Cardiac ventricle fibroblast (primary cell): ENCODE measurements around the gene RGS9BP. TPM values are rescaled to one million over a fixed set of nuclear protein-coding genes. Genes with fewer than 3 reads are reported as not detected.

ENCODE experiments used
- total RNA-seq: library from RNA; depleted of rRNA; stranded (reverse); fragments of >200 nt; gene quantifications from 2 replicates; pipeline ENCODE4 v1.2.3, GENCODE V29; 2015

Gene RGS9BP
- total RNA-seq = 0.24 and 0.69 TPM in 2 replicates

DNA sequence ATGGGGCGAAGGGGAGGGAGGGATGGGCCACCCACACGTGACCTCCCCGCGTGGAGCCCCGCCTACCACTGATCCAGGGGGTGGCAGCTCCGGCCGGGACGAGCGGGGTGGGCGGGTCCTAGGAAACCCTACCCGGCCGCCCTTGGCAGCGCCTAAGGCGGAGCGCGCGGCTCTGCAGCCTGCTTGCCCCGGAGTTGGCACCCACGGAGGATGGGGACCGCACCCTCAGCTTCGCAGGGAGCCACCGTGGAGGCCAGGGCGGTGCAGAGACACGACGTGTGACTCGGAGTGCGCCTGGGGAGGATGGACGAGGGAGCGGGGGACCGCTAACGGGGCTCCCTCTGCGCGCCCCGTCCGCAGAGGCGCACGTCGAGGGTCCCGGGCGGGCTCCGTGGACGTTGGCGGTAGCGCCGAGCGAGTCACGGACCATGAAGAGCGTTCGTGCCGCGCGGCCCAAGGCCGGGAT lies at the start of gene RGS9BP:
Gene RGS9BP (plus strand): TSS at position 129 of the 466 bp plus-strand sequence. CDS start 416 bp downstream, outside the sequence.

DNA sequence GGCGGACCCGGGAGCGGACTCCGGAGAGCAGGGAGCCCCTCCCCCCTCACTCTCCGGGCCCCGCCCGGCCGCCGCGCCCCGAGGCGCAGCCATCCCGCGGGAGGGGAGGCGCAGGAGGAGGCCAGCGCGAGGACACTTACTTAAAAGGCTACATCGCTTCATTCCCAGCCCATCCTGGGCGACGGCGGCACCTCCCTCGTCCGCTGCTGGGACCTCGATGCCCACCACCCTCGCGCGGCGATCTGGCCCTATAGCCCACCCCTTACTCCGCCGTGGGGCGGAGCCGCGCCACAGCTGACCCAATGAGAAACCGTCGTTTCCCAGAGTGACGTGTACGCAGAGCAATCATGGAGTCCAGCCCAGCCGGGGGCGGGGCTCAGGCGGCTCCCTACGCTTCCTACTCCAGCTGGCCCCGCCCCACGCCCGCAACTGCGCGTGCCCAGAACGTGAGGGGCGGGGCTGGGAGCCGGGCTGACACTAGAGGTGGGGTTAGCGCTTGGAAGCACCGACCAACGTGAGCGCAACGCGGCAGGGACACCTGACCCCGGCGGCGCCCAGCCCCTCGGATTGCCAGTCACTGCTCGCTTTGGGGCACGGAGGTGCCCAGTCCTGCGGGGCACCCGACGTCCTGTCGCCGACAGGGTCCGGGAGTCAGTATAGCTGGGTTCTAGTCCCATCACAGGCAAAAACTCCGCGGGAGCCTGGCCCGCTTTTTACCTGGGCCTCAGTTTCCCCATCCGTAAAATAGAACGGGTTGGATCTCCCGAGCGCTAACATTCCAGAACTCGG lies 523 bp upstream of the RGS9BP start, which contains the start of gene ANKRD27:
Gene ANKRD27 (minus strand): TSS at position 250 of the 789 bp plus-strand sequence. CDS start 16,165 bp downstream, outside the sequence.

DNA sequence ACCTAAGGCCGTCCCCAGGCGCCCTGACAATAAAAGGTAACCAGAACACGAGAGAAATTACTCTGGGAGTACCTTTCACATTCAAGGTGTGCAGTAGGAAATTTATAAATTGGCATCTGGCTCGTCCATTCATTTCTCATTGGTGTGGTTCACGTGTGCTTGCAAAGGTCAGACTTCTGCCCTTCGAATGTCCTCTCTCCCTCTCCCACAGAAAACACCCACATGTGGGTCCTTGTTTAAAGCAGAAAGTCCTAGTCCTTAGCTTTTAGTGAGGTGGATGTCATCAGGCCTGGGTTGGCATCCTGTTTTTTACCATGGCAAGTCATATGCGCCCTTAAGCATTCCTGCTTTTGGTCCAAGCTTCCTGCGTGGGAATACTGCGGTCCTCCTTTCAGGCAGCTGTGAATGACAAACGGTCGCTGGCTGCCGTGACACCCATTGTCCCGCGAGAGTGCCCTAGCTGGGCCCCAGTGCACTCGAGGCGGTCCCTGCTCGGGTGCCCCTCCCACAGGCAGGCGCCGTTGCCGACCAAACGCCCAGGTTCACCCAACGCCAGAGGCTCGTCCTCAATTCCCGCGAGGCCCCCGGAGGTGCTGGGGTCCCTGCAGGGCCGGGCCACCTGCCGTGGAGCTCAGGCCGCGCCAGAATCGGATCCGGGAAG lies 15.8 kb downstream of the RGS9BP start, which contains the start of gene NUDT19:
Gene NUDT19 (plus strand): TSS at position 531 of the 661 bp plus-strand sequence. CDS start 140 bp downstream, outside the sequence.

DNA sequence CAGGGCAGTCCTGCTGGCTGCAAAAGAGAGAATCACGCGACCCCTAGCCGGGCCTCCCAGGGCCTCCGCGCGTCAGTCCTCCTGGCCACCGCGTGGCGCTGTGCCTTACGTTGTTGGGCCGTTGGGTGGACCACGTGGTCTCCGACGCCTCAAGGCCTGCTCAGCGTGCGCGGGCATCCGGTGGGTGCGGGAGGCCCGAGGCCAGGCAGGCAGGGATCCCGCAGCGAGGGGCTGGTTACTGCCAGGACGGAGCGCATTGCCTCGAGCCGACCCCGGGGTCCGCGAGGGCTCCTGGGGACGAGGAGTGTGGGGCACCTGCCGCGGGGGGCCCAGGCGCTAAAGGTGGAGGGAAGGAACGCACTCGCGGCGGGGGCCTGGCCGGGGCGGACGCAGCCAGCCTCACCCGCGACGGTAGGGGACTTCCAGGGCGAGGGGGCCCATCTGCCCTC lies 44.0 kb downstream of the RGS9BP start, which contains the start of gene TDRD12:
Gene TDRD12 (plus strand): TSS at position 157 of the 449 bp plus-strand sequence. CDS start 306 bp downstream, outside the sequence.

Other genes with a start within 250 kb of the RGS9BP start
- gene PDCD5, start 94.7 kb upstream of the RGS9BP start, total RNA-seq = 145 and 153 TPM in 2 replicates
- gene ANKRD27, start 668 bp upstream of the RGS9BP start, total RNA-seq = 20.0 and 21.5 TPM in 2 replicates
- 11.1 and 16.3 TPM in 2 replicates for gene NUDT19, start 16.0 kb downstream of the RGS9BP start, total RNA-seq
- gene TDRD12, start 43.9 kb downstream of the RGS9BP start, total RNA-seq = 0.10 TPM in 1 of 2 replicates, not detected in the other
- not detected in 2 replicates for gene SLC7A9, start 193.9 kb downstream of the RGS9BP start, total RNA-seq